GM19468 (cell line): ENCODE results near the gene ADGRL3.

Source experiments
- ATAC-seq: cut with Tn5 transposase; IDR thresholded peaks from one replicate; pipeline ENCODE4 v1.9.1; 2021; ENCODE audit warnings: mild to moderate bottlenecking, moderate library complexity, moderate number of reproducible peaks; ENCODE audit not compliant: unreplicated experiment; ENCODE audit errors: extremely low read depth

The ADGRL3 gene

DNA sequence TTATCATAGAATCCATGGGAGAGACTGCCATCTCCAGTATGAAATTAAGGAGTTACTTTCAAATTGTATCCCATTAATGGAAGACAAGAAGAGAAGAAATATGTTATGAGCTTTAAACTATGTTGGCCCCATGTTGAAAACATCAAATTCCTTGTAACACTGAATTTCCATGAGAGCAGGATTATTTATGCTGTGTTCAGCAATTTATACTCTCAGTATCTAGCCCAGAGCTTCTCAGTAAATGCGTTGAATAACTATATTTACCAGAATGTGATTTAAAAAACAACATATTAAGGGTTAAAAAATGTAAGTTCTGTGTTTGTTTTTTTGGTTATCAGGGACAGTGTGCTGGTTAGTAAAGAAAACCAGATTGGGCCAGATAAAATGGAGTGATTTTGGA, 74.2 kb downstream of the ADGRL3 start:
- ATAC-seq = no peak

DNA sequence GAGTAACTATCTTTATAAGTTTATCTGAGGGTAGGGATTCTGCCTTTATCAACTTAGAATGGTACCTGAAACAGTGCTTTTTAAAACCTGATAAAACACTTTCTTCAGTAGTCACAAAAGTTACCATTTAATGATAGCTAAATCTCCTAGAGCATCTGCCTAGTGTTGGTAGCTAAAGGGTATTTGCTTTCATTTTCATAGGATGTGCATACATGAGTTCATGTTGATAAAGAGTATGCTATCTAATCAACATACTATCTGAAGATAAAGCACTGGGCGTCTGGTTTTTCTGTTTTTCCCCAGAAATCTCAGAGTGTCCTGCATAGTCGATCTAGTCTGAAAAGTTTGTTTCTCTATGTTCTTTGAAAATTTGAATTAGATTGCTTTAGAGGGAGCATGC, 75.1 kb downstream of the ADGRL3 start:
- no peak for ATAC-seq

DNA sequence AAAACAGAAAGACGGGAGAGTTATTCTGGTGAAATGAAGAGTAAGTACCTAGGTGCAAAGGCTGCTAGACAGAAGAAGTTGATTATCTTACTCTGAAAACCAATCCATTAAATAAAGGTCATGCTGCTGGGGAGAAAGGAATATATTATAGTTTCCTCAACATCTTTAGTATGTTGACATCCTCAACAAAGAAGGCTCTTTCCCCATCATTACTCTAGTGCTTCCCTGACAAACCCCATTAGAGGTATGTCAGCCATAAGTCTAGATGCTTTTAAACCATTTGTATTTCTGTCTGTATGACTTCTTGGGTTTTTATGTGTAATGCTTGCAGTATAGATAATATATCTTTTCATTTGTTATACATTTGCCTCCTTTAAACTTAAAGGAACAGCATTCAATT, 75.9 kb downstream of the ADGRL3 start:
- no peak for ATAC-seq

DNA sequence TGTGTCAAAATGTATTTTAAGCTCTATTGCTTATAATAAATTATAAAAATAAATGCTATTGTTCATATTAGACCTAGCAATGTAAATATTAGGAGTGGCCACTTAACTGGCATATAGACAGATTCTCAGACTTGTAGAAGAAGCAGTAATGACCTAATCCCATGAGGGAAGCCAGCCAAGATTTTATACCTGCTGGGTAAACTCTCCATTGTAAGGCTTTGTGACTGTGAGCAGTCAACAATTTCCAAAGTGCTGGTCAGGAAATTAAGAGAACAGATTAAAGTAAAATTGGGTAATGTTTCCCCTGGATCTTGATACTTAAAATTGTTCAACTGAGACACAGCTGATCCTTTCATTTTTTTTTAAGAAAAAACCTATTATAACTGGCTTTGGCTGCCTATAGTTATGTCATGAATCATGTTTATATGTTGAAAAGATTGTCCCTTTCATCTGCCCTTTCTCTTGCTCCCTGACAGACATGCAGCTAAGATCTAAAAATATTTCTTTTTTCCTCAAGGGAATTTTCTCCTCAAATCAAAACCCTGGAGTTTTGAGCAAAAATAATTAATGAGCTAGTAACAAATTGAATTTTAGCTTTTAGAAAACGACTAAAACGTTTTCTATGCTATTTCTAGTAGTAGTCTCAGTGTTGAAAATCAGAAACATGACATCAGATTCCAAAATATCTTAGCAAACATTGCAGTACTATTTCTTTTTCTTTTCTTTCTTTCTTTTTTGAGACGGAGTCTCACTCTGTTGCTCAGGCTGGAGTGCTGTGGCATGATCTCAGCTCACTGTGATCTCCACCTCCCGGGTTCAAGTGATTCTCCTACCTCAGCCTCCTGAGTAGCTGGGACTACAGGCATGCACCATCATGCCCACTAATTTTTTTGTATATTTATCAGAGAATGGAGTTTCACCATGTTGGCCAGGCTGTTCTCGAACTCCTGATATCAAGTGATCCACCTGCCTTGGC, 77.9 kb downstream of the ADGRL3 start:
- ATAC-seq = no peak

DNA sequence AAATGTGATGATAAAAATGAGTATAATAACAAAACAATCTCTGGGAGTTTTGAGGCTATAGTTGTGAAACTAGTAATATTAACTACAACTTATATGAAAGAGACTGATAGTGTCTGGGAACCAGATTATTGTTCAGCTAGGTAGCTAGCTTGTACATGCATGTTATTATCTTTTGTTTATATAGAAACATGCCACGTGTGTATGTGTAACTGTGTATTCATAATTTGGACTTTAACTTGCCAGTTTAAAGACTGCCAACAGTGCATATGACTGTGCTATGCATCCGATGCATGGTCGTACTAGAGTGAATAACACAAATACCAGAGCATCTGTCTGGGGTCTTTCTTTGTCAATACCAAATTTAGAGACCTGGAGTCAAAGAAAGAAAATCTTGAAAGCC, 92.2 kb downstream of the ADGRL3 start:
- no peak for ATAC-seq

DNA sequence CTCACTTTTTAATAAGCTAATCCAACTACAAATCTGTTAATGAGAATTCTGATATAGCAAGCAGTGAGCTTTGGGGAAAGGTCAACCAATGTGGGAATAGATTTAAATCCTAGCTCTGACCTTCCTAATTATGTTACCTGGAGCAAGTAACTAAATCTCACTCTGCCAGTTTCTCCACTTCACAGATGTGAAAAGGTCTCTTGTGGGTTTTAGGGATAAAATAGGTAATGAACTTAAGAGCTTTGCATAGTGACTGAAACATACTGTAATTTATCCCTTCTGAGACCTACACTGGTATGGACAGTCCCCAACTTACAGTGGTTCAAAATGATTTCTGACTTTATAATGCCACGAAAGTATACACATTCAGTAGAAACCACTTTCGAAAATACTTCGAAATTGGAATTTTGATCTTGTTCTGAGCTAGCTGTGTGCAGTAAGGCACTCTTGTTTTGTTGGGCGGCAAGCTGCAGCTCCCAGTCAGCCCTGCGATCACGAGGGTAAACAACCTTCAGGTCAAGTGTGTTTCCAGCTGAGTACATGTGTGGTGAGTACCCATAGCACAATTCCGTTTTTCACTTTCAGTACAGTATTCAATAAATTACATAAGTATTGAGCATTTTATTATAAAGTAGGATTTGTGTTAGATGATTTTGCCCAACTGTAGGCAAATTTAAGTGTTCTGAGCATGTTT, 93.7 kb downstream of the ADGRL3 start:
- no peak for ATAC-seq

DNA sequence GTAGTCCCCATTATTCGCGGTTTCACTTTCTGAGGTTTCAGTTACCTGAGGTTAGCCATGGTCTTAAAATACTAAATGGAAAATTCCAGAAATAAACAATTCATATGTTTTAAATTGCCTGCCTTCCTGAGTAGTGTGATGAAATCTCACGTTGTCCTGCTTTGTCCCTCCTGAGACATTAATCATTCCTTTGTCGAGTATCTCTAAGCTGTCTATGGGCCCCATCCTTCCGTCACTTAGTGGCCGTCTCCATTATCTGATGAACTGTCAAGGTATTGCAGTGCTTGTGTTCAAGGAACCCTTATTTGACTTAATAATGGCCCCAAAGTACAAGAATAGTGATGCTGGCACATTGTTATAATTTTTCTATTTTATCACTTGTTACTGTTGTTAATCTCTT, 94.8 kb downstream of the ADGRL3 start:
- ATAC-seq = no peak

DNA sequence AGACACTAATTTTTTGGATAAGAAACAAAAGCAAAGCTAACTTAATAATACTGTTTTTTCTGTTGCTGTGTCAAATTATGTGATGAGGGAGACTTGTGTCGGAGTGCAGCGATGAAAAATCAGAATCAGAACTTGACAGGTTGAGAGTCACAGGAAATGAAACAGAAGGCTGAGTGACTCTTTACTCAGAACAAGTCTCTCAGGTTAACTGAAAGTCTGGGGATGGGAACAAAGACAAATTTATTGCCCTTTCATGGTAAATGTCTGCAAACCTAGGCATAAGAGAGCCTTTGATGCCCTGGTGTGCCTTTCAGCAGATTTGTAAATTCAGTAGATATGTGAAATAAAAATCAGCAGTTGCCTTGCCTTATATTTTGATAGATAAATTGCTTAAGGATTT, 96.0 kb downstream of the ADGRL3 start:
- no peak for ATAC-seq

DNA sequence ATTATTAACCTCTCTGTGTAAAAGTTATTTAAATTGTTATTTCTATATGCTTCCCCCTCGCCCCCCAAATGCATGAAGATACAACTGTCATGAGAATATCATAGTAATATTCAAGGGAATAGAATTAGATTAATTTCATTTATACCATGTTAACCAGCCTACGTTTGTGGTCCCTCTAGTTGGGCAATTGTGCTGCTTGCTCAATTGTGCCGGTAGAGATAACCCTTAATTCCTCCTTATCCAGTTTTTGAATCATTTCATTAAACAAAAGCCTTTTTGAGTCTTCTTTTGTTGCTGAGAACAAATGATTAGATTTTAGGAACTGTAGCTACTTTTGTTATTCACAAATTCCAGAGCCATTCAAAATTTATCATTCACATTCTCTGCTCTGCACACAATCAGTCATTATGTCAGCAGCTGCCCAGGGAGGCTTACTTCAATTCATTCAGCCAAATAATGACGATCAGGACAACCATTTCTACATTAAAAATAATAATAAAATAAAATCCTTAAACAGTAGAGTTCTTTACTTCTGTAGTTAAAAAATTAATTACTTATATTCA, 98.1 kb downstream of the ADGRL3 start:
- no peak for ATAC-seq

DNA sequence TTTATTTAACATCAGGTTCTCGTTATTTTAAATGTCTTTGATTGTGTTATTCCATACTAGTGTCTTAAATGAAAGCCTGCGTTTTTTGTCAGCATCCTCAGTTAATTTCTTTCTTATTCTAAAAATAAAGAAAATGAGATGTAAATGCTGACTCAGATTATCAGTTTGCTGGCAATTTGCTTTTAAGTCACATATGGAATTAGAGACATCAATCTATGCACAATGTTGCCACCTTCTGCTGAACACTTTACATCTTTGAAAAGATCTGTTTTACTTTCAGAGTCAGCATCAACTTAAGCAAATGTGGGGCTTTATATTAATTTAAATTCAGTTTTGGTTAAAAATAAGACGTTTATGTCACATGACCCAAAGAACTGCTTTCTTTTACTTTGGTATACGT, 99.2 kb downstream of the ADGRL3 start:
- no peak for ATAC-seq

DNA sequence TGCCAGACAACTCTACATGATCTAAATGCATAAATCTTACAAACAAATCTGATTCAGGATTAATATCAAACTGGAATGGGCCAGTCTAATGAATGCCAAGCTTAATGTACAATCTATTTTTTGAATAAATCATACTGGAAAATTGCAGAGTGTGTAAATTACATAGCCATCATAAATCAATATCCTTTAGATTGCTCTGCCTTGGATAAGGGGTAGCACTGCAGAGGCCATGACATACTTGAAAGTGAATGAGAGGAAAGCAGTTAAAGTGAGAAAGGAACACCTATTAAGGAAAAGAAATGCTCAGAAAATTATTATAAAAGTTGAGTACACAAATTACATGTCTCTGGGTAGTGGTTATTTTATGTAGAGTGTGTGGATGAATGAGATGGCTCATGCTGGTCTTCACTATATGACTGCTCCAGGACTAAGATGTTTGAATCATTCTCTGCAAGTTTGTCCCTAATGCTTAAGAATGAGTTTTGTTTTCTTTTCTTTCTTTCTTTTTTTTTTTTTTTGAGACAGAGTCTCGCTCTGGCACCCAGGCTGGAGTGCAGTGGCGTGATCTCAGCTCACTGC, 100.2 kb downstream of the ADGRL3 start:
- ATAC-seq = no peak

DNA sequence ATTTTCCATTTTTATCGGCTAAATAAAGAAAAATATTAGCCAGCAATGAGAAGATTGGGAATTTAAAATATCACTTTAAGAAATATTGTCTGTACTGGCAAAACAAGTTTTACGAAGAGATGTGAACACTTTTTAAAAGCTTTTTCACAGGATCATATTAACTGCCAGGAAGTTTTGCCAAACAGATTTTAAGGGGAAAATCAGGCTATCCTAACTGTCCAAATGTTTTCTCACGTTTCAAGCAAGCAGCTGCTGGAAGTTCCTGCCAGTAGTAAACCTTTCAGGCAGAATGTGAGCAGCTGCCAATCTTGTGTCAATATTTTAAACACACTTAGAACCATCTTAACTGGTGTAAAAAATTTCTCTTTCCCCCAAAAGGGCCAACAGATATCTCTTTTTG, 101.1 kb downstream of the ADGRL3 start:
- ATAC-seq = no peak

DNA sequence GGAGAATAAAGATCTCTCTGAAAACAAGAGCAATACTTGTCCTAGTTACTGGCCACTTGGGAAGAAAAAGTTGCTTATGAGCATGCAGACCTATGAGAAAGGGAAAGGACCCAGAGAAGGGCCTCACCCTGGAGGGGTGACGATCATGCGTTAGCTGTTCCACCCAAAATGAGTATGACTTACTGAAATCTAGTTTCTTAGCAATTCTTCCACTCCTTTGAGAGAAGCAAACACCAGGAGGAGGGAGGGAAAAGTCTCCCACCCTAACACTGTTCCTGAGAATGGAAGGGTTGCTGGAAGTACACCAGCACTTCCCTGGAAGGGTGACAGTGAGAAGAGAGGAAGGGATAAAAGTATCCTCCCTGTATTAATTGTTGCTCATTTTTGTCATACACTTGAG, 107.9 kb downstream of the ADGRL3 start:
- no peak for ATAC-seq

DNA sequence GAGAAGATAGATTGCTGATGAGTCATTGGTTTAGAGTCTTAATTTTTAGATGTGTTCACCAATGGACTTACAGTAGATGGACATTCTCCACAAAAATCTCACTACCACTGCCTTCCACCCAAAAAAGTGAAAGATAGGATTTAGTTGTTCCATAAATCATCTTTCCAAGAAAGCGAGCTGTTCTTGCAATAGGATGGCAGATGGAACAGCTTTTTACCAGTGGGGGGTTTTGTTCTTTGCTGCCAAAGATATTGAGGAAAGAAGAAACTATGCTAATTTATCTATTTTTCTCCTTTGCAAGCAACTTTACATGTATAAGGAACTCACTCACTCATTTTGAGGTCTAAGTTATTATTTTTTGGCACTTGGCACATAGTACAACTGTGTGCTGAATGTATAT, 109.5 kb downstream of the ADGRL3 start:
- ATAC-seq = no peak

DNA sequence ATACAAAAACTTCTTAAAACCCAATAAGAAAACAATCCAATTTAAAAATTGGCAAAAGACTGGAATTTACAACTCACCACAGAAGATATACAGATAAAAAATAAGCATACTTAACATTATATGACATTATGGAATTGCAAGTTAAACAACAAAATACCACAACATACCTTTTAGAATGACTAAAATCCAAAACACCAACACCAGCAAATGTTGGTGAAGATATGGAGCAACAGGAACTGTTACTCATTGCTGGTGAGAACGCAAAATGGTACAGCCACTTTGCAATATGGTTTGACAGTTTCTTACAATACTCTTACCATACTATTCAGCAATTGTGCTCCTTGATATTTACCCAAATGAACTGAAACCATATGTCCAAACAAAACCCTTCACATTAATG, 112.4 kb downstream of the ADGRL3 start:
- ATAC-seq = no peak

DNA sequence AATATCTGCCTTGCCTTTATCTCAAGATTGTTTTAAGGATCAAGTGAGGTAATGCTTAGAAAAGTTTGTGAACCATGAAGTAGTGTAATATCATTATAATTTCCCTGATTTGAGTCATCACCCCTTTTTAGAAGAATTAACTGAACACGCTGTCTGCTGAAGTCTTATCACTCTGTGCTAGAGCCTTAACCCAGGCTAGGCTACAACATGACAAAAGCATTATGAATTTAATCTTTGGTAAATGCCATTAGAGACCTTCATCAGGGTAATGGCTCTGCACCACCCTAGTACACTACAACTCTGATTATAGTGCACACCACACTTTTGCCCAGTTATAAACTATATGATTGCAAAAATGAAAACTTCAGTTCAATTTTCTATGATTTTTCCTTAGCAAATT, 118.3 kb downstream of the ADGRL3 start:
- no peak for ATAC-seq

DNA sequence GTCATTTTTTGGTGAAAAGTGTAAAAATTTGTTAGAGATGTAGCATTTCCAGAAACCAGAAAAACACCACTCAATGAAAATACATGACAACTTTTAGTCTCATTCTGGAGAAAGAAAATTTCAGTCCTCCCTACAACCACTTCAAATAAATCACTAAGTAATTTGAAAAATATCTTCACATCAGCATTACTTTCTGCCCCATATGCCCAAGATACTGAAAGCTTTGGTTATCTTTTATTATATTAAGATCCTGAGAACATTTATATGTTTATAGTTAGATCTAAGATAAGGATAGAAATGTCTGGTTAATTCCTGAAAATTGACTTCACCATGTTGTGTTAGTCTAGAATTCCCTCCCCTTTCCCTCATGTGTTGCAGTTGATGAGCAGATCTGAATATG, 119.0 kb downstream of the ADGRL3 start:
- ATAC-seq = no peak

DNA sequence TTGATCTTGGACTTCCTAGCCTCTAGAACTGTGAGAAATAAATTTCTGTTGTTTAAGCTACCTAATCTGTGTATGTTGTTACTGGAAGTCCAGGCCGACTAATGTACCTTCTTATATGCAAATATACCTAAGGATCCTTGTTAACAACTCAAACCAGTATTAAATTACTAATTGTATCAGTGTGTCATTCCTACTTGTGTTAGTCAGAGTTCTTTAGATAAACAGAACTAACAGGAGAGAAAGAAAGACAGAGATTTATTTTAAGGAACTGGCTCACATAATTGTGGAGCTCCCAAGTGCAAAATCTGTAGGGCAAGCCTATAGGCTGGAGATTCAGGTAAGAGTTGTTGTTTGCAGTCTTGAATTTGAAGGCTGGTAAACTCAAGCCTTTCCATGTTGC, 120.0 kb downstream of the ADGRL3 start:
- ATAC-seq = no peak

DNA sequence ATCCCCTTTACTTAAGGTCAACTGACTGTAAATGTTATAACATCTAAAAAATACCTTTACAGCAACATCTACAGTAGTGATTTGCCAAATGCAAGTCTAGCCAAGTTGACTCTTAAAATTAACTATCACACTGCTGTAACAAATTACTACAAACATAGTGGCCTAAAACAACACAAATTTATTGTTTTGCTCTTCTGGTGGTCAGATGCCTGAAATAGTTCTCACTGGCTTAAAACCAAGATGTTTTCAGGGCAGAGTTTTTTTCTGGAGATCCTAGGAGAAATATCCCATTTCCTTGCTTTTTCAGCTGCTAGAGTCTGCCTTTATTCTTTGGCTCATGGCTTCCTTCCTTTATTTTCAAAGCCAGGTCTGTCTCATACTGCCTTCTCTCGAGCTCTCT, 120.5 kb downstream of the ADGRL3 start:
- ATAC-seq = no peak

DNA sequence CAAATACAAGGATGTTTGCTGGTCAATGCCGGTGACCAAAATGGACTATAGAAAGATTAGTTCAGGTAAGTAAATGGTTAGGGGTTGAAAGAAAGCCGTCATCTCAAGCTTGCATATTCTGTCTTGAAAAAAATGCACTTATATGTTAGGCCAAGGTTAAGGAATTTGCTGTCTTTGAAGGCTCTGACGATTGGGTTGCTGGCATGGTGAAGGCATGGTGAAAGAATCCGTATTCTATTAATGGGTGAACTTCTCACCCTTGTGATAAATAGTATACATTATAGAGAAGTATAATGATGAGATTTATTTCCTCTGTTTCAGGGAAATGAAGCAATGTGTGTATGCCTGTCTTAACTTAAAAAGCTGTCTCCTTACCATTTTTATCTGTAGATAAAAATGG, 132.6 kb downstream of the ADGRL3 start:
- no peak for ATAC-seq

DNA sequence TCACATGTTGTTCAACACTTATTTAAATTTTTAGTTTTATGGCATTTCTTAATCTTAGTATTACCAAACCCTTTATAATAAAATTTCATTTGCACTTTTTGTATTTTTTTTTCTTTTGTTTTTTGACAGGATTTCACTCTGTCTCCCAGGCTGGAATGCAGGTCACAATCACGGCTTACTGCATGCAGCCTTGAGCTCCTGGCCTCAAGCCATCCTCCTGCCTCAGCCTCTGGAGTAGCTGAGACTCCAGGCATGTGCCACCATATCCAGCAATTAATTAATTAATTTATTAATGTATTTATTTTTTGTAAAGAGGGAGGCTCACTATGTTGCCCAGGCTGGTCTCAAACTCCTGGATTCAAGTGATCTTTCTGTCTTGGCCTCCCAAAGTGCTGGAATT, 133.4 kb downstream of the ADGRL3 start:
- no peak for ATAC-seq
